ENCODE measurements around the gene RASA2. TPM values are rescaled to one million over a fixed set of nuclear protein-coding genes. Genes with fewer than 3 reads are reported as not detected.
"Not testable (repeated sequence)": the region's sequence is repeated elsewhere in the genome, so short reads cannot be mapped to it uniquely, and the experiment has no call there.

Gene RASA2
- total RNA-seq, 2 donors from 2014 or later = 5.2 to 7.8 TPM

- no peak for DNase-seq
- intact Hi-C loops (cut with DNase I) = loop anchor here in 1 of 2 donors (10.0 kb wide), 1 partner anchor 129 kb away; the partner anchor contains the start of gene RNF7
- no peak for ATAC-seq
Observed at GRCh38 chr3:141605883-141606282, 119.1 kb downstream of the RASA2 start.

- intact Hi-C loops (cut with DNase I) = loop anchor here in 1 of 2 donors (10.0 kb wide), 1 partner anchor 126 kb away; the partner anchor contains the start of gene RNF7
- DNase-seq = no peak
- ATAC-seq = peak; percentile 42 to 63
Observed at GRCh38 chr3:141608438-141608837, 121.6 kb downstream of the RASA2 start.

GRCh38 chr3:141610939-141611338 is 124.1 kb downstream of the RASA2 start:
- ATAC-seq (no peak), DNase-seq (no peak)
- intact Hi-C loops (cut with DNase I) = no loop called here

GRCh38 chr3:141618103-141618910 is 131.5 kb downstream of the RASA2 start:
- intact Hi-C loops (cut with DNase I) = no loop called here
- no peak for DNase-seq
- ATAC-seq = no peak

DNA sequence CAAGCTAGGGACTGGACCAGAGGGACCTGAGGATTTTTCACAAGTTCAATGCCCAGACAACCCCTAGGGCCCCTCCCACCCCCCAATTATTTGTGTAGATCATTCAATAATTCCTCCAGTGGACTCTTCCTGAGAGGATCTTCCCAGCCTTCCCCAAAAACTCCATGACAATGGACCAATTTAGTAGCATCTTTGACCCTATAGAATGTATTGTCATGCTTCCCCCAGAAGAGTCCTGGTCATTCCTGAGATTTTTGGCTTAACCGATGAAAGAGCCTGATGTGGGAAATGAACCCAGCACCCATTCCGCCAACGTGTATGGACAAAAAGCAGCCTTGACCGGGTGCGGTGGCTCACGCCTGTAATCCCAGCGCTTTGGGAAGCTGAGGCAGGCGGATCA is 132.1 kb downstream of the RASA2 start:
- intact Hi-C loops (cut with DNase I) = no loop called here
- no peak for ATAC-seq

DNA sequence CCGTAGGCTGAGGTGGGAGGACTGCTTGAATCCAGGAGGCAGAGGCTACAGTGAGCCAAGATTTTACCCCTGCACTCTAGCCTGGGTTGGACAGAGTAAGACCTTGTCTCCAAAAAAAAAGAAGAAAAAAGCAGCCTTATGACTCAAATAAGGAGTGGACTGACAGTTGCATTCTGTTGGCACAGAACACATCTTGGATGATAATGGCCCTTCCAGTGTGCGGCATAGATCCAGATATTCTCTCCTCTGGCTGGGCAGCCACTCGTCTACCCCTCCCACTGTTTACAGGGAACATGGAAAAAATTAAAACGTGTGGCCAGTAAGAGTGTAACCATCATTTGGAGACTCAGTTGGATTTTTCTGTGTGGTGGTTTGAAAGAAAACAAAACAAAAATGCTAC is 132.6 kb downstream of the RASA2 start:
- intact Hi-C loops (cut with DNase I) = no loop called here
- peak in 1 of 2 donors; percentile 75 for ATAC-seq
- DNase-seq = no peak

More for the DNA sequence above, 132.1 kb downstream of the RASA2 start:
- no peak for DNase-seq

- ATAC-seq (no peak), DNase-seq (no peak)
- intact Hi-C loops (cut with DNase I) = no loop called here
Observed at GRCh38 chr3:141623691-141624090, 136.9 kb downstream of the RASA2 start.

GRCh38 chr3:141625506-141625905 is 138.7 kb downstream of the RASA2 start:
- intact Hi-C loops (cut with DNase I) = no loop called here
- ATAC-seq (peak in 1 of 2 donors; percentile 64), DNase-seq (no peak)

- ATAC-seq; intact Hi-C loops (cut with DNase I); DNase-seq: not testable (repeated sequence)
Observed at GRCh38 chr3:141628334-141628733, 141.5 kb downstream of the RASA2 start.

DNA sequence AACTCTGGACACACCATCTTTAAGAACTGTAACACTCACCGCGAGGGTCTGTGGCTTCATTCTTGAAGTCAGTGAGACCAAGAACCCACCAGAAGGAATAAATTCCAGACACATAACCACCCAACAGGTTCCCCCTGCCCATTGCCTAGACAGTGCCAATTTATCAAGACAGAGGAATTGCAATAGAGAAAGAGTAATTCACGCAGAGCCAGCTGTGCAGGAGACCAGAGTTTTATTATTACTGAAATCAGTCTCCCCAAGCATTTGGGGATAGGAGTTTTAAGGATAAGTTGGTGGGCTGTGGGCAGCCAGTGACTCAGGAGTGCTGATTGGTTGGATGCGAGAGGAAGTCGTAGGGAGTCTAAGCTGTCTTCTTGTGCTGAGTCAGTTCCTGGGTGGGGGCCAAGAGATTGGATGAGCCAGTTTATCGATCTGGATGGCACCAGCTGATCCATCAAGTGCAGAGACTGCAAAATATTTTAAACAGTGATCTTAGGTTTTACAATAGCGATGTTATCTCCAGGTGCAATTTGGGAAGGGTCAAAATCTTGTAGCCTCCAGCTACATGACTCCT is 142.1 kb downstream of the RASA2 start:
- intact Hi-C loops (cut with DNase I); DNase-seq; ATAC-seq: not testable (repeated sequence)

GRCh38 chr3:141629976-141630375 is 143.1 kb downstream of the RASA2 start:
- intact Hi-C loops (cut with DNase I) = no loop called here
- DNase-seq (no peak), ATAC-seq (no peak)

DNA sequence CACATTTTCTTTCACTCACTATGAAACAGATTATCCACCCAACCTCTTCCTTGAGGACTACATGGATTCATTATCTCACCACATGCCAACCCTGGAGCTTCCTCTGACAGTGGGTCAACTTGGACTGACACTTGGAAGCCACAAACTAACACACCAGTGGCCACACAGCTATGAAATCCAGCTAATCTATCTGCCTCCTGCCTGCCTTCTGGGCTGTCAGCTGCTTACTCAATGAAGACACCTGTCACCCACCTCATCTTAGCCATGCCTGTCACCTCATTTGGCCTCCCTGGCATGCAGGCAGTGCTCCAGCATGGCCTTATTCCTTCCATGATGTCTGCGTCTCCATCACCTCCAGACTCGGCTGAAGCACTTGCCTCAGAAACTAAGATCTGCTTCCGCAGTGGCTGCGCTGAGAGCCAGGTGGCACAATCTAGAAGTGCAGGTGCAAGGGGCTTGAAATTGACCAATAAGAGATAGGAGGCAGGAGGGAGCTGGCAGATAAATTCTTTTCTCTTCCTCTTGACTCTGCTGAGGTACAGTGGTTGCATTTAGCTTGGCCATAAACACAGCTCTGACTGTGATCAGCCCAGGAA is 146.1 kb downstream of the RASA2 start:
- intact Hi-C loops (cut with DNase I) = no loop called here
- DNase-seq = no peak
- ATAC-seq = no peak

GRCh38 chr3:141642215-141642614 is 155.4 kb downstream of the RASA2 start:
- intact Hi-C loops (cut with DNase I) = no loop called here
- DNase-seq (no peak), ATAC-seq (no peak)

- ATAC-seq (no peak), DNase-seq (no peak)
- intact Hi-C loops (cut with DNase I) = no loop called here
Observed at GRCh38 chr3:141643391-141643790, 156.6 kb downstream of the RASA2 start.

GRCh38 chr3:141643796-141644195 is 157.0 kb downstream of the RASA2 start:
- no peak for ATAC-seq
- intact Hi-C loops (cut with DNase I) = no loop called here
- DNase-seq = no peak

GRCh38 chr3:141644931-141645330 is 158.1 kb downstream of the RASA2 start:
- peak; percentile 85 for DNase-seq

DNA sequence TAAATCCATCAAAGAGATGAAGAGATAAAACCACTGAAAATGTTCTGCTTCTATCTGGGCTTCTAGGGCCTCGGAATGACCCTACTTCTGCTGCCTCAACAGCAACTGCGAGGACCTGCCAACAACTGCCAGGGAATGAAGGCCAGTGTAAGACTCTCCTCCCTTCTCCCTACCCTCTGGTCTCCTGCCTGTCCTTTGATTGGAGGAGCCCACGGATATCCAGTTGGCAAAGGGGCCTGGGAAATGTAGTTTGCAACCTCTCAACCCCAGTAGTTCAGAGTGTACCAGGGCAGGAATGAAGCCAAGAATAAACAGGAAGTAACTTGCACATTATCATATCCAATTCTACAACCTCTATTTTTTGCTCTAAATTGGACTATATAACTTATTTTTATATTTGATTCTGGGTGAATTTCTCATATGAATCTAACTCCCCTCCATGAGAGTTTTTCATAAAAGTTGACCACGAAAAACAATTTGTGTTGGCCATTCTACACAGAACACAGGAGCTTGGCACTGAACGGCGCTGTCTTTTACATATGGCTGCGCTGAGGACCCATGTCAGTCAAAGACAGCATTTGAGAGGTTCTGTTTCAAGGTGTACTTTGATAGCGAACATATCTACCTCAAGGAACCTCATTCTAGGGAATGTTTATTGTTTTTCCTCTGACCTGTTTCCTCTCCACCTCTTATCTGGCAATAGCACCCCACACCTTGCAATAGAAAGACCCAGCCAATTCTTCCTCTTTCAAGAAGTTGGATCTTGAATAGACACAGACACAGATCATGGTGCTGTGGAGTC is 160.1 kb downstream of the RASA2 start:
- intact Hi-C loops (cut with DNase I) = no loop called here
- DNase-seq = peak; percentile 36
- ATAC-seq = peak; percentile 91 to 95

More at GRCh38 chr3:141644931-141645330, 158.1 kb downstream of the RASA2 start:
- intact Hi-C loops (cut with DNase I) = no loop called here
- ATAC-seq = peak; percentile 83 to 87

DNA sequence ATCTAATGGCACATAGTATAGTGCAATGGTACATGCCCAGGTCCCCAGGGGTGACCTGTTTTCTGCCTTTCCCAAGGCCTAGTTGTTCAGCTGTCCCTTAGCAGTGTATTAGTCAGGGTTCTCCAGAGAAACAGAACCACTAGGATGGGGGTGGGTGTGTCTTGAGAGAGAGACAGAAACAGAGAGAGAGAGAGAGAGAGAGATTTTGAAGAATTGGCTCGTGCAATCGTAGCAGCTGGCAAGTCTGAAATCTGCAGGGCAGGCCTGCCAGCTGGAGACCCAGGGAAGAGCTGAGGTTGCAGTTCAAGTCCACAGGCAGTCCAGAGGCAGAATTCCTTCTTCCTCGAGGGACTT is 160.7 kb downstream of the RASA2 start:
- no peak for DNase-seq
- no peak for ATAC-seq
- intact Hi-C loops (cut with DNase I) = no loop called here

Data from left cardiac atrium (tissue), 4 donors.